Measurements from ENCODE around the gene ADAMTS12. TPM values are rescaled to one million over a fixed set of nuclear protein-coding genes. Genes with fewer than 3 reads are reported as not detected.

Gene ADAMTS12
- total RNA-seq, 2 donors from 2014 or later, result 0.42 to 1.1 TPM

DNA sequence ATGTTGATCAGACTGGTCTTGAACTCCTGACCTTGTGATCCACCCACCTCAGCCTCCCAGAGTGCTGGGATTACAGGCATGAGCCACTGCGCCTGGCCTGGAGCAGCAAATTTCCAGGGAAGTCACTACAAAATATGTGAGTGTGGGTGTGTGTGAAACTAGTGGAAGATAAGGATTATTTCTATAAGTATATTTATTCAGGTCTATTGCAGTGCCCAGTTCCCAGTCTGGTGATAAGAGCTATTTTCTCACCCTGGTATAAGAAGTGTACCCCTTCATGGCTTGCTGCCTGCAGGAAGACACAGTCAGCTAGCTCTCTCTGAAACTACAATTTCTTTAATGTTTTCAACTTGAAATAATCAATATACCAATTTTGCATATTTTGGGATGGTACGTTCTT lies 414.0 kb downstream of the ADAMTS12 start:
- H3K27ac ChIP-seq, result no peak overlapping the region
- TF ChIP-seq, protein P1, sequence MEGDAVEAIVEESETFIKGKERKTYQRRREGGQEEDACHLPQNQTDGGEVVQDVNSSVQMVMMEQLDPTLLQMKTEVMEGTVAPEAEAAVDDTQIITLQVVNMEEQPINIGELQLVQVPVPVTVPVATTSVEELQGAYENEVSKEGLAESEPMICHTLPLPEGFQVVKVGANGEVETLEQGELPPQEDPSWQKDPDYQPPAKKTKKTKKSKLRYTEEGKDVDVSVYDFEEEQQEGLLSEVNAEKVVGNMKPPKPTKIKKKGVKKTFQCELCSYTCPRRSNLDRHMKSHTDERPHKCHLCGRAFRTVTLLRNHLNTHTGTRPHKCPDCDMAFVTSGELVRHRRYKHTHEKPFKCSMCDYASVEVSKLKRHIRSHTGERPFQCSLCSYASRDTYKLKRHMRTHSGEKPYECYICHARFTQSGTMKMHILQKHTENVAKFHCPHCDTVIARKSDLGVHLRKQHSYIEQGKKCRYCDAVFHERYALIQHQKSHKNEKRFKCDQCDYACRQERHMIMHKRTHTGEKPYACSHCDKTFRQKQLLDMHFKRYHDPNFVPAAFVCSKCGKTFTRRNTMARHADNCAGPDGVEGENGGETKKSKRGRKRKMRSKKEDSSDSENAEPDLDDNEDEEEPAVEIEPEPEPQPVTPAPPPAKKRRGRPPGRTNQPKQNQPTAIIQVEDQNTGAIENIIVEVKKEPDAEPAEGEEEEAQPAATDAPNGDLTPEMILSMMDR (IDR thresholded peaks at IDR 0.05), result no peak
- intact Hi-C loops (cut with DNase I), result no loop called here
- no peaks in the 10 kb centered on the region for H3K36me3 ChIP-seq
- H3K4me3 ChIP-seq, result no peak overlapping the region
- H3K4me1 ChIP-seq, result no peaks in the 10 kb centered on the region
- H3K9me3 ChIP-seq, result no peaks in the 10 kb centered on the region
- H3K27me3 ChIP-seq, result no peaks in the 10 kb centered on the region
- DNase-seq, result no peak
- no peak overlapping the region for H3K9ac ChIP-seq (ENCODE audit: low read depth in 2 of 2, low read length in 2 of 2)

DNA sequence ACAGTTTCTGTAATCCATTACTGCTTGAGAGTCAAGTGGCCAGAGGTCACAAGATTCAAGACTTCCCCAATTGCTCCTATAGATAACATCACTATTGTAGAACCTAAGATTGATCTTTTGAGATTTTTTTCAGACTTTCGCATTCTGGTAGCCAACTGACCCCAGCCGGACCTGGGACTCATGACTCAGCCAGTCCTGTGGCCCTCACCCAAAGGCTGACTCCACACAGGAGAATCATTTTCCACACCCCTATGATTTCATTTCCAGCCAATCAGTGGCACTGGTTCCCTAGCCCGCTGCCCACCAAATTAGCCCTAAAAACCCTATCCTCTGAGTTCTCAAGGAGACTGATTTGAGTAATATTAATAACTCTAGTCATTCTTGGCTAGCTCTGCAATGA lies 414.8 kb downstream of the ADAMTS12 start:
- H3K27ac ChIP-seq, result no peak overlapping the region
- H3K9me3 ChIP-seq, result no peaks in the 10 kb centered on the region
- intact Hi-C loops (cut with DNase I), result no loop called here
- H3K27me3 ChIP-seq, result no peaks in the 10 kb centered on the region
- H3K4me3 ChIP-seq, result no peak overlapping the region
- no peak overlapping the region for H3K9ac ChIP-seq (ENCODE audit: low read depth in 2 of 2, low read length in 2 of 2)
- H3K4me1 ChIP-seq, result no peaks in the 10 kb centered on the region
- no peaks in the 10 kb centered on the region for H3K36me3 ChIP-seq
- no peak for DNase-seq
- TF ChIP-seq, protein P1 (IDR thresholded peaks at IDR 0.05), result no peak

DNA sequence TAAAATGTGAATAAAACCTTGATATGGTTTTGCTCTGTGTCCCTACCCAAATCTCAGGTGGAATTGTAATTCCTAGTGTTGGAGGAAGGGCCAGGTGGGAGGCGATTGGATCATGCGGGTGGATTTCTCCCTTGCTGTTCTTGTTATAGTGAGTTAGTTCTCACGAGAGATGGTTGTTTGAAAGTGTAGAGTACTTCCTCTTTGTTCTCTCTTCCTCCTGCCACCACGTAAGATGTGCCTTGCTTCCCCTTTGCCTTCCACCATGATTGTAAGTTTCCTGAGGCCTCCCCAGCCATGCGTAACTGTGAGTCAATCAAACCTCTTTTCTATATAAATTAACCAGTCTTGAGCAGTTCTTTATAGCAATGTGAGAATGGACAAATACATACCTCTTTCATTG lies 416.1 kb downstream of the ADAMTS12 start:
- H3K9me3 ChIP-seq, result no peaks in the 10 kb centered on the region
- no peaks in the 10 kb centered on the region for H3K27me3 ChIP-seq
- intact Hi-C loops (cut with DNase I), result no loop called here
- H3K27ac ChIP-seq, result no peak overlapping the region
- no peak for DNase-seq
- TF ChIP-seq, protein P1 (IDR thresholded peaks at IDR 0.05), result no peak
- no peaks in the 10 kb centered on the region for H3K36me3 ChIP-seq
- no peak overlapping the region for H3K4me3 ChIP-seq
- no peaks in the 10 kb centered on the region for H3K4me1 ChIP-seq
- no peak overlapping the region for H3K9ac ChIP-seq (ENCODE audit: low read depth in 2 of 2, low read length in 2 of 2)

DNA sequence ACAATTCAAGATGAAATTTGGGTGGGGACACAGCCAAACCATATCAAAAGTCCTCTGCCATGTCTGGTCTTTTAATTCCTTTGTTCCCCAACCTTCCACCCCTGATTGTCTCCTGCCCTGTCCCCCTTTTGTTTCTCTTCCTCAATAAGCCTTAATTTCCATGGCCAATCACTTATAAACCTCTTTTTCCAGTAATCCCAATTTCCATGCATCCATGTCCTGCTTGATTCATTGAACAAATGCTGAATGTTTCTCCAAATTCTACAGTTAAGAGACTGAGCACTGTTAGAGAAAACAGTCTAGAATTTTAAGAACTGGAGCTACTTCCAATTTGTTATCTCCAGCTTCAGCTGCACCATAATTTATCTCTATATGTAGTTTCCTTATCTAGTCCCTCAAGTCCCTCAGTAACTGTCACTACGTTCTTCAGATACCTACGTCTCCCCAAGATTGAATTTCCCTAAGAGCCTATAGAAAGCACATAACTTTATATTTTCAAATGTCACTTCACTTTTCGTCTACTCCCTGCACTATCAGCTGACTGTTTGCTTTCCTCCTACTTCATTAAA lies 416.8 kb downstream of the ADAMTS12 start:
- Histone ChIP-seq H3K36me3 (peaks cover 4% of the 10 kb centered on the region), H3K4me1 (no peaks in the 10 kb centered on the region), H3K9ac (ENCODE audit: low read depth in 2 of 2, low read length in 2 of 2) (no peak overlapping the region), H3K27ac (no peak overlapping the region), H3K27me3 (no peaks in the 10 kb centered on the region), H3K4me3 (no peak overlapping the region), H3K9me3 (no peaks in the 10 kb centered on the region)
- DNase-seq, result no peak
- intact Hi-C loops (cut with DNase I), result no loop called here
- TF ChIP-seq, protein P1 (IDR thresholded peaks at IDR 0.05), result no peak

DNA sequence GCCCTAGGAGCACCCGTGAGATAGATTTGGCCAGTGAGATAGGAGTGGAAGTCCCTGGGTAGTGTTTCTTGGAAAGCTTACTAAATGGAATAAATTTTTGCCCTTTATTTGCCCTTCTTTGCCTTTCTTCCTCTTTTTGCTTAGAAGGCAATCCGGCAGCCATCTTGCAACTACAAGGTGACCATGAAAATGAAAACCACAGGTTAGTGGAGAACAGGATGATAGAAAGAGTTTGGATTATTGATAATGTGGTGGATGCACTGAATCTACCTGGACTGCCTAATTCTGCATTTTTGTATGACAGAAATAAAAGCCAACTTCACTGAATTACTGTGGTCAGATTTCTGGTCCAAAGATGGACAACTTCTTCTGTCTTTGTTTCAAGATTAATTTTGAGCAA lies 417.8 kb downstream of the ADAMTS12 start:
- Histone ChIP-seq H3K27me3 (no peaks in the 10 kb centered on the region), H3K9me3 (no peaks in the 10 kb centered on the region), H3K4me1 (no peaks in the 10 kb centered on the region), H3K9ac (ENCODE audit: low read depth in 2 of 2, low read length in 2 of 2) (no peak overlapping the region), H3K4me3 (no peak overlapping the region), H3K27ac (no peak overlapping the region), H3K36me3 (peaks cover 5% of the 10 kb centered on the region)
- DNase-seq, result no peak
- intact Hi-C loops (cut with DNase I), result no loop called here
- TF ChIP-seq, protein P1 (IDR thresholded peaks at IDR 0.05), result no peak

Other genes with a start within 250 kb of the ADAMTS12 start
- gene RXFP3, start 44.4 kb upstream of the ADAMTS12 start, total RNA-seq, result not detected
- gene SLC45A2, start 92.7 kb upstream of the ADAMTS12 start, total RNA-seq, result under 1 TPM in 1 of 2 donors, not detected in 1; 0.32 TPM
- 10 to 100 TPM; 50.3 to 67.9 TPM for gene AMACR, start 116.1 kb upstream of the ADAMTS12 start, total RNA-seq
- 1 to 10 TPM; 2.7 to 4.6 TPM for gene C1QTNF3, start 151.2 kb upstream of the ADAMTS12 start, total RNA-seq